Measurements from ENCODE around the gene CHCHD6. TPM values are rescaled to one million over a fixed set of nuclear protein-coding genes. Genes with fewer than 3 reads are reported as not detected.

Gene CHCHD6
- total RNA-seq, 4 donors from 2014 or later = 2.0 to 11.5 (median 10.0) TPM

DNA sequence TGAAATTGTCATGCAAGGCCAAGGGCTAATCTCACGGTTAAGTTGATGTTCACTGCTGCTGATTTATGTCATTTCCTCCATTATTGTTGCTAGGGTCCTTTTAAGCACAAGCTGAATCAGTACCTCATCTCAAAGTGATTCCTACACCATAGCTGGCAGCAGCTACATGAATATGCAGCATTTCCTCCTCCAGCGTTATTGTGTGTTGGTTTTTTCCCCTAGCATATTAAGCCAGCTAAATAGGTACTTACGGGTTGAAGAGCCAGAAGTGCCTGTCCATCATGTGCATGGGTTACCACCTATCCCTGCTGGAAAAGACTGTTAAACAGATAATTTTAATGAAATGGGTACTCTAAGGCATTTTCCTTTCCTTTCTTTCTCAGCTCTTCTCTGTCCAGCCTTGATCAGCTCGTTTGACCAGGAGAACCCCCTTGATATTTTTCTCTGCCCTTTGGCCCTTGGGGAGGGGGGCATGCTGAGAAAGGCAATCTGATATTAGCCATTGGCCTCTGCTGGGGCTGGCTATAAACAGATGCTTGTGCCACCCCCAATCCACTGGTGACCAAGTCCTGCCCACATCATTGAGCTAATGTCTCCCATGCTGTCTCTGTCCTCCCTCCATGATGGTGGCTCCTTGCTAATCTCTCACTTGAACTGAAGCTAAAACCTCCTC, 163.3 kb downstream of the CHCHD6 start:
- TF ChIP-seq, protein P1, sequence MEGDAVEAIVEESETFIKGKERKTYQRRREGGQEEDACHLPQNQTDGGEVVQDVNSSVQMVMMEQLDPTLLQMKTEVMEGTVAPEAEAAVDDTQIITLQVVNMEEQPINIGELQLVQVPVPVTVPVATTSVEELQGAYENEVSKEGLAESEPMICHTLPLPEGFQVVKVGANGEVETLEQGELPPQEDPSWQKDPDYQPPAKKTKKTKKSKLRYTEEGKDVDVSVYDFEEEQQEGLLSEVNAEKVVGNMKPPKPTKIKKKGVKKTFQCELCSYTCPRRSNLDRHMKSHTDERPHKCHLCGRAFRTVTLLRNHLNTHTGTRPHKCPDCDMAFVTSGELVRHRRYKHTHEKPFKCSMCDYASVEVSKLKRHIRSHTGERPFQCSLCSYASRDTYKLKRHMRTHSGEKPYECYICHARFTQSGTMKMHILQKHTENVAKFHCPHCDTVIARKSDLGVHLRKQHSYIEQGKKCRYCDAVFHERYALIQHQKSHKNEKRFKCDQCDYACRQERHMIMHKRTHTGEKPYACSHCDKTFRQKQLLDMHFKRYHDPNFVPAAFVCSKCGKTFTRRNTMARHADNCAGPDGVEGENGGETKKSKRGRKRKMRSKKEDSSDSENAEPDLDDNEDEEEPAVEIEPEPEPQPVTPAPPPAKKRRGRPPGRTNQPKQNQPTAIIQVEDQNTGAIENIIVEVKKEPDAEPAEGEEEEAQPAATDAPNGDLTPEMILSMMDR (IDR thresholded peaks at IDR 0.05; ENCODE audit: low read depth) = no peak

DNA sequence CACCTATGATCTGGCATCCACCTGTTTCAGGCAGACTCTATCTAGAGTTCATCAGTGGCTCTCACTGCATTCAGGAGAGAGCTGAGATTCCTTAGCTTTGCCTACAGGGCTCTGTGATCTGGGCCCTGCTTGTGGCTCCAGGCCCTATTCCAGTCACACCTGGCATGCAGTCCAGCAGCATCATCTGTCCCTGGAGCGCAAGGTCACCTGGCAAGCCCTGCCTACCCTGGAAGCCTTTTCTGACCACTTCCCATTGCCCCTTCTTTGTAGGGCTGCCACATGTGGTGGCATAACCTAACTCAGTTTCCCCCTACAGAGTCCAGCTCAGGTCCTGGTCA, 163.8 kb downstream of the CHCHD6 start:
- TF ChIP-seq, protein P1 (IDR thresholded peaks at IDR 0.05; ENCODE audit: low read depth) = no peak

DNA sequence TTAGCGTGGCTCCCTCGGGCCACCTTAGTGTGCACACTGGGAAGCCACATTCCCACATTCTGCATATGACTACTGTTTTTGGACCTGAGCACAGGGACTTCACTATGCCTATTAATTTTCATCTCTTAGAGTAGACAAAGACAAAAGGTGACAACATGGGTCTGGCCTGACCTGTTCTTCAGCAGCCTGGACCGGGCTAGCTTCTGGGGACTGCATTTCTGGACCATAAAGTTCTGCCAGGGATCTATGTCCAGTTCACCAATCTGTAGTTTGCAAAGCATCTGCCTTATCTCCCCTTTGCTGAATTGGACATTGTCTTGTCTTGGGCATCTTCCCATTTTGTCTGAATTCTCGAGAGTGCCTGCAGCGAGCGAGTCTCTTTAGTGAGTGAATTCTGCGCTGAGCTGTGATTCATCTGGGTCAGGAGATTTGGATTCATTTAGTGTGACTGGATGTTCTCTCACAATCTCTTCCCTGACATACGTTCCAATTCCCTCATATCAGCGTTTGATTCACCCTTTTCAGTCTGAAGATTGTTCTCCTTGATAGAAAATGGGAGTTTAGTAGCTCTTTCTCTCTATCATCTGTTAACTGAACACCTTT, 166.7 kb downstream of the CHCHD6 start:
- TF ChIP-seq, protein P1 (IDR thresholded peaks at IDR 0.05; ENCODE audit: low read depth) = no peak

DNA sequence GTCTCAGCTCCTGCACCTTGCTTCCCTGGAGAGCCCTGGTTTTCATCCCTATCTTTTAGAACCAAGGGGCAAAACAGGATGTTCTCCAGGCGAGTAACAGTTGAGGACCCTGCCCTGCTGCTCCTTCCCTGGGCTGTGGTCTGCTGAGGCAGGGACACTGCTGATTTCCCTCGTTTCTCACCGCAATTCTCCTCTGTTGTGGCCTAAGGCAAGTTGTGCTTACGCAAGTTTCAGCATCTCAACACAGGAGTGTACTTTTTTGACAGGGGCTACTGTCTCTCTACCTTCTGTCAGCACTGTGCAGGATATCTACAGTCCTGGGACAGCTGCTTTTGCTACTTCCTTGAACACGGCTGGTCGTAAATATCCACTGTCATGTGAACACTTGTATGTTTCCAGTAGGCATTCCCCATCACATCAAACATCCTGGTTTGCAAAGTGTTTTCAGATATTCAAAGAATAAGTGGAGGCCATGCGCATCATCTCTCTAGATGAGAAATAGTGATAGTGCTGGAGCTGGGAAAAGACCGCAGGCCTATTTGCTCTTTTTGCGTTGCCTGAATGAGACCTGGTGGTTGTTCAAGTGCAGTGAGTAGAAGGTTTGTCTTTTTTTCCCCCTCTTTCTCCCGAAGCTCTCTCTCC, 168.8 kb downstream of the CHCHD6 start:
- TF ChIP-seq, protein P1 (IDR thresholded peaks at IDR 0.05; ENCODE audit: low read depth) = no peak

DNA sequence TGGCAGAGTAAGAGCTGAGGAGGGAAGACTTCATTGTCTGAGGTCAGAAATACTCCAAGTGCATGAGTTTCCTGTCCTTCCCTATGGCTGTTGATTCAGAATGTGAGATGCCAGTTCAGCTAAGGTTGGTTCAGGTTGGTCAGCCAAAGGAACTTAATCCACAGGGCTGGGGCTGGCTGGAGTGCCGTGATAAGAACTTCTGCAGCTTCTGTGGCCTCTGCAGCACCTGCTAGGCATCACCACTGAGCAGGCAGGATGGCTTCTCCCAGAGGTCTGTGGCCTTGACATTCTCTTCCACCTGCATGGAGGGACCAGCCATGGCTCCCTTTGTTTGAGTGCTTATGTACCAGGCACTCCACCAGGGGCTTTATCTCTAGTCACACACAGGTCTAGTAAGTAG, 169.4 kb downstream of the CHCHD6 start:
- TF ChIP-seq, protein P1 (IDR thresholded peaks at IDR 0.05; ENCODE audit: low read depth) = no peak

DNA sequence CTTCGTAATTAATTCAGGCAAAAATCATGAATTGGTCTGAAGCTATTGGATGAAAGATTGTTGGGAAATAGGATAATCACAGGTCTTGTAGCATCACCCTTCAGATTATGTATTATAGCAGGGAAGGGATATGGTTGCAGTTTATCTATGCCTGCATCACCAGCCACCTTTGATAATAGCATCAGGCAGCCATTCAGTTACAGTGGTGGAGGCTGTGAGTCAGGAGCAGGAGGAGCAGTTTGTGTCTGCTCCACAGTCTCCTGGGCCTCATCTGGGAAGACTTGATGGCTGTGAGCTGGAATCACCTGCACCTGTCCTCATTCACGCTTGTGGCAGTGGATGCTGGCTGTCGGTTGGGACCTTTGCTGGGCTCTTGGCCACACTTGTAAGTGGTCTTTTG, 174.6 kb downstream of the CHCHD6 start:
- TF ChIP-seq, protein P1 (IDR thresholded peaks at IDR 0.05; ENCODE audit: low read depth) = no peak

DNA sequence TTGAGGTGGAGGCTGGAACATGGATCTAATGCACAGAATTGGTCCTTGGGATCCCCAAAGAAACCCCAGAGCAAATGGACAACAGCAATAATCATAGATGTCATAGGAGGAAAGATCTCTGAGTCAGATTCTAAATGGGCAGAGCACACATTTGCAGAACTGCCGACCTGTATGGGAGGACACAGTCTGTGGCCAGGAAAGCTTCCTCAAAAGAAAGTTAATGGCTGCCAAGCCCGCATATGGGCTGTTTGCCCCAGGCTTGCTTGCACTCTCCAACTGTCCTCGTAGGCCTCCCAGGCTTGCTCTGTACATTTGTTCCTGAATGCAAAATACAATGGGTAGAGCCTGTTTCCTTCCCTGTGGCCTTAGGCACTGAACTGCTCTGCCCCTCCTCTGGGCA, 176.9 kb downstream of the CHCHD6 start:
- TF ChIP-seq, protein P1 (IDR thresholded peaks at IDR 0.05; ENCODE audit: low read depth) = no peak
